GM23338 (cell line): ENCODE results near the gene ISLR2. TPM values are rescaled to one million over a fixed set of nuclear protein-coding genes. Genes with fewer than 3 reads are reported as not detected.

Source experiments
- ATAC-seq: fragments of 200-7000 bp; cut with Tn5 transposase; 3 replicates; pipeline ENCODE4 v1.9.1; 2020
- DNase-seq: peaks from one replicate; pipeline ENCODE4 v3.0.0-alpha.2; 2015; ENCODE audit warnings: low spot score
- H2AFZ ChIP-seq: fragments of 200-600 bp; sonication (generic); 2 replicates; pipeline ENCODE4 v1.8.0; 2016; ENCODE audit warnings: antibody characterized with exemption, mild to moderate bottlenecking, moderate library complexity
- H3F3A ChIP-seq: fragments of 200-600 bp; sonication (generic); replicated peaks from 2 replicates; pipeline ENCODE4 v1.8.0; 2017; ENCODE audit warnings: antibody characterized with exemption, mixed run types, low read depth
- H3K27ac ChIP-seq: fragments of 200-600 bp; sonication (generic); 2 replicates; pipeline ENCODE4 v1.6.1; 2016; ENCODE audit warnings: low read depth
- H3K27me3 ChIP-seq: fragments of 200-600 bp; sonication (generic); 2 replicates; pipeline ENCODE4 v1.8.0; 2016; ENCODE audit warnings: mild to moderate bottlenecking, mixed run types, moderate library complexity; ENCODE audit not compliant: insufficient read depth
- H3K36me3 ChIP-seq: fragments of 200-600 bp; sonication (generic); 2 replicates; pipeline ENCODE4 v1.8.0; 2016; ENCODE audit warnings: mild to moderate bottlenecking; ENCODE audit not compliant: insufficient read depth
- H3K4me1 ChIP-seq: fragments of 200-600 bp; sonication (generic); 2 replicates; pipeline ENCODE4 v1.8.0; 2016; ENCODE audit warnings: mild to moderate bottlenecking, moderate library complexity; ENCODE audit not compliant: insufficient read depth
- H3K4me2 ChIP-seq: fragments of 200-600 bp; sonication (generic); 2 replicates; pipeline ENCODE4 v1.7.1; 2017; ENCODE audit warnings: mixed run types
- H3K4me3 ChIP-seq: fragments of 200-600 bp; sonication (generic); 2 replicates; pipeline ENCODE4 v1.6.1; 2016; ENCODE audit warnings: mixed run types
- H3K79me2 ChIP-seq: fragments of 200-600 bp; sonication (generic); replicated peaks from 2 replicates; pipeline ENCODE4 v1.8.0; 2017; ENCODE audit warnings: mild to moderate bottlenecking; ENCODE audit not compliant: insufficient read depth
- H3K9me2 ChIP-seq: fragments of 200-600 bp; sonication (generic); 2 replicates; pipeline ENCODE4 v1.8.0; 2017; ENCODE audit not compliant: insufficient read depth
- H4K20me1 ChIP-seq: fragments of 200-600 bp; sonication (generic); replicated peaks from 2 replicates; pipeline ENCODE4 v1.8.0; 2017; ENCODE audit warnings: mild to moderate bottlenecking; ENCODE audit not compliant: insufficient read depth
- H3K27ac Mint-ChIP-seq: 2 replicates; pipeline ENCODE4 v1.8.0; 2020; ENCODE audit warnings: inconsistent platforms, mild to moderate bottlenecking, moderate library complexity, mixed read lengths
- H3K27me3 Mint-ChIP-seq: 3 replicates; pipeline ENCODE4 v1.8.0; 2022; ENCODE audit warnings: low read depth, mild to moderate bottlenecking, moderate library complexity, mixed read lengths, inconsistent platforms; ENCODE audit not compliant: insufficient read depth, poor library complexity
- H3K36me3 Mint-ChIP-seq: 3 replicates; pipeline ENCODE4 v1.8.0; 2021; ENCODE audit warnings: low read depth, mild to moderate bottlenecking, inconsistent platforms, moderate library complexity, mixed read lengths
- H3K4me1 Mint-ChIP-seq: 3 replicates; pipeline ENCODE4 v1.8.0; 2020; ENCODE audit warnings: mild to moderate bottlenecking, inconsistent platforms, mixed read lengths
- H3K4me3 Mint-ChIP-seq: 3 replicates; pipeline ENCODE4 v1.8.0; 2021; ENCODE audit warnings: moderate library complexity, mild to moderate bottlenecking, inconsistent platforms, mixed read lengths
- H3K9me3 Mint-ChIP-seq: 3 replicates; pipeline ENCODE4 v1.8.0; 2020; ENCODE audit warnings: moderate library complexity, mild to moderate bottlenecking, inconsistent platforms, mixed read lengths
- CREB1 ChIP-seq: fragments of 250-450 bp; sonication (Bioruptor Pico); IDR thresholded peaks from 2 replicates; pipeline ENCODE4 v1.5.0; 2020; ENCODE audit warnings: low read depth, mild to moderate bottlenecking, moderate library complexity
- EZH2 ChIP-seq: fragments of 200-600 bp; sonication (generic); IDR thresholded peaks from one replicate; pipeline ENCODE4 v1.8.0; 2017; ENCODE audit warnings: antibody characterized with exemption, mild to moderate bottlenecking, low read depth; ENCODE audit not compliant: unreplicated experiment
- EZH2phosphoT487 ChIP-seq: fragments of 200-600 bp; sonication (generic); IDR thresholded peaks from one replicate; pipeline ENCODE4 v1.8.1; 2018; ENCODE audit warnings: antibody characterized with exemption; ENCODE audit not compliant: unreplicated experiment
- JUNB ChIP-seq: IDR thresholded peaks from one replicate; pipeline ENCODE4 v1.6.1; 2016; ENCODE audit warnings: antibody characterized with exemption; ENCODE audit not compliant: unreplicated experiment
- NANOG ChIP-seq: IDR thresholded peaks from 2 replicates; pipeline ENCODE4 v1.6.1; 2016; ENCODE audit warnings: antibody characterized with exemption, borderline replicate concordance
- POLR2AphosphoS5 ChIP-seq: IDR thresholded peaks from 2 replicates; pipeline ENCODE4 v1.6.1; 2016; ENCODE audit warnings: antibody characterized with exemption, low read depth
- REST ChIP-seq: IDR thresholded peaks from one replicate; pipeline ENCODE4 v1.6.1; 2018; ENCODE audit warnings: antibody characterized with exemption; ENCODE audit not compliant: unreplicated experiment
- ZNF462 ChIP-seq: fragments of 250-450 bp; sonication (Bioruptor Pico); IDR thresholded peaks from 2 replicates; pipeline ENCODE4 v1.5.0; 2020; ENCODE audit warnings: mild to moderate bottlenecking, moderate library complexity
- polyA plus RNA-seq: library from polyadenylated mRNA; unstranded; fragments of >200 nt; fragmentation: Nextera tagmentation; extraction: Ambion mirVana; gene quantifications from 2 replicates; pipeline ENCODE4 v1.2.1, GENCODE V29; 2016
- total RNA-seq: library from RNA; depleted of rRNA; stranded (reverse); fragments of >200 nt; shearing (Covaris generic); gene quantifications from 2 replicates; pipeline ENCODE4 v1.2.3, GENCODE V29; 2014
- TF ChIP-seq, protein P1 (sequence below): IDR thresholded peaks from 2 replicates; pipeline ENCODE4 v1.6.1; 2016; ENCODE audit warnings: antibody characterized with exemption

ISLR2 gene
- total and polyA plus RNA-seq, 2 experiments from 2014 or later: 0.13 to 0.21 TPM

GRCh38 chr15:74179101-74179841 is 48.9 kb downstream of the ISLR2 start:
- Mint-ChIP-seq H3K36me3 (no peaks in the 10 kb centered on the region; the same call in 2 of the 3 replicates), H3K9me3 (no peaks in the 10 kb centered on the region), H3K27ac (no peak overlapping the region), H3K4me1 (peaks cover 21% of the 10 kb centered on the region), H3K4me3 (no peak overlapping the region), H3K27me3 (peaks cover 24% of the 10 kb centered on the region)
- no peak for ATAC-seq
- TF ChIP-seq EZH2phosphoT487 (no peak), POLR2AphosphoS5 (no peak), CREB1 (CRISPR knock-in tag) (no peak), NANOG (no peak), ZNF462 (CRISPR knock-in tag) (no peak), JUNB (no peak), EZH2 (no peak), REST (no peak)
- TF ChIP-seq, protein P1, sequence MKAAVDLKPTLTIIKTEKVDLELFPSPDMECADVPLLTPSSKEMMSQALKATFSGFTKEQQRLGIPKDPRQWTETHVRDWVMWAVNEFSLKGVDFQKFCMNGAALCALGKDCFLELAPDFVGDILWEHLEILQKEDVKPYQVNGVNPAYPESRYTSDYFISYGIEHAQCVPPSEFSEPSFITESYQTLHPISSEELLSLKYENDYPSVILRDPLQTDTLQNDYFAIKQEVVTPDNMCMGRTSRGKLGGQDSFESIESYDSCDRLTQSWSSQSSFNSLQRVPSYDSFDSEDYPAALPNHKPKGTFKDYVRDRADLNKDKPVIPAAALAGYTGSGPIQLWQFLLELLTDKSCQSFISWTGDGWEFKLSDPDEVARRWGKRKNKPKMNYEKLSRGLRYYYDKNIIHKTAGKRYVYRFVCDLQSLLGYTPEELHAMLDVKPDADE: no peak
- Histone ChIP-seq H3K79me2 (no peaks in the 10 kb centered on the region), H3K4me3 (no peak overlapping the region), H3K9me2 (no peaks in the 10 kb centered on the region), H2AFZ (no peak overlapping the region), H4K20me1 (no peaks in the 10 kb centered on the region), H3K27ac (no peak overlapping the region), H3K4me2 (no peak overlapping the region), H3K36me3 (no peaks in the 10 kb centered on the region), H3K27me3 (no peaks in the 10 kb centered on the region), H3K4me1 (no peaks in the 10 kb centered on the region), H3F3A (no peaks in the 10 kb centered on the region)
- DNase-seq: no peak
